CD4-positive, alpha-beta T cell treated with Interferon alpha-2 for 1 hour (primary cell): ENCODE results near the gene NBPF1.
"Not testable (repeated sequence)": the region's sequence is repeated elsewhere in the genome, so short reads cannot be mapped to it uniquely, and the experiment has no call there.

Experiments used
- DNase-seq, 2 donors: peaks; one replicate each; pipeline ENCODE4 v3.0.0-alpha.2; 2020 to 2022

The NBPF1 gene

GRCh38 chr1:16641159-16641975 lies 28.0 kb upstream of the NBPF1 start:
- not testable (repeated sequence) for DNase-seq

GRCh38 chr1:16639091-16640031 lies 26.0 kb upstream of the NBPF1 start:
- DNase-seq: not testable (repeated sequence)

- not testable (repeated sequence) for DNase-seq
Measured at GRCh38 chr1:16637941-16638778, 24.8 kb upstream of the NBPF1 start.

DNA sequence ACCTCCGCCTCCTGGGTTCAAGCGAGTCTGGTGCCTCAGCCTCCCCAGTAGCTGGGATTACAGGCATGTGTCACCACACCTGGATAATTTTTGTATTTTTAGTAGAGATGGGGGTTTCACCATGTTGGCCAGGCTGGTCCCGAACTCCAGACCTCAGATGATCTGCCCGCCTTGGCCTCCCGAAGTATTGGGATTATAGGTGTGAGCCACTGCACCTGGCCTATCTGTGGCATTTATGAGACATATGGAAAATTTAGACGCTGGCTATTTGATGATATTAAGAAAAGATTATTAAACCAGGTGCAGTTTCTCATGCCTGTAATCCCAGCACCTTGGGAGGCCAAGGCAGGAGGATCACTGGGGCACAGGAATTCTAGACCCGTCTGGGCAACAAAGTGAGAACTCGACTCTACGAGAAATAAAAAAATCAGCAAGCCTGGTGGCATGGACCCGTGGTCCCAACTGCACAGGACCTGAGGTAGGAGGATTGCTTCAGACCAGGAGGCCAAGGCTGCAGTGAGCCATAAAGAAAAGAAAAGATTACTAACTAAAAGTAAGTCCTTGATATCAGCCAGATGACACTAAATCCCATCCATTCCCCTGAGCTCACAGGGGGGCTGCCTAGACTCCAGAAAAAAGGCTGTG lies 23.3 kb upstream of the NBPF1 start:
- not testable (repeated sequence) for DNase-seq

GRCh38 chr1:16635959-16636358 lies 22.6 kb upstream of the NBPF1 start:
- not testable (repeated sequence) for DNase-seq

GRCh38 chr1:16633540-16634282 lies 20.3 kb upstream of the NBPF1 start:
- DNase-seq: not testable (repeated sequence)

DNA sequence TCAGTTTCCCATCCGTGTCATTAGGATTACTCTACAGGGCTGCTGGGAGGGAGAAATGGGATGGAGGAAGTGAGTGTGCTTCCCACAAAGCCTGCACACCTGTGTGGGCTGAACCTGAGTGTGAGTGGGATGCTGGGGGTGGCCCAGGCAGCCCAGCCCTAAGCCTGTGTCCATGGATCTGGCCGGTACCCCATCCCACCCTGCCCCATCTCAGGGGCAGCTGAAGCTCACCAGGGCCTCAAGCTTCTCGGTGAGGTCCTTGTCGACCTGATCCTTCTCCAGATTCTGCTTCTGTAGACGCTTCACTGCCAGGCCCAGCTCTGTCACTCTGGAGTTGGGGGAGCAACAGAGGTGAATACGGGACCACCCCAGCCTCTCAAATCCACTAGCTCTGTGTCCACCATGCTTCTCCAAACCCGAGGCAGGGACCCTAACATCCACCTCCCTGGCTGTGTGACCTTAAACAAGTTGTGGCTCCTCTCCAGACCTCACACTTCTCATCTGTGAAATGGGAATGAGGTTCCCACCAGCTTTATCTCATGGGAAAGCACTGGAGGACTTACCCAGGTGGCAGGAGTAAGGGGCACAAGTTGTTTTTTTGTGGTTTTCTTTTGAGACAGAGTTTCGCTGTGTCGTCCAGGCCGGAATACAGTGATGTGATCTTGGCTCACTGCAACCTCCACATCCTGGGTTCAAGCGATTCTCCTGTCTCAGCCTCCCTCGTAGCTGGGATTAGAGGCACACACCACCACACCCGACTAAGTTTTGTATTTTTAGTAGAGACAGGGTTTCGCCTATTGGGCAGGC lies 18.9 kb upstream of the NBPF1 start:
- not testable (repeated sequence) for DNase-seq

DNA sequence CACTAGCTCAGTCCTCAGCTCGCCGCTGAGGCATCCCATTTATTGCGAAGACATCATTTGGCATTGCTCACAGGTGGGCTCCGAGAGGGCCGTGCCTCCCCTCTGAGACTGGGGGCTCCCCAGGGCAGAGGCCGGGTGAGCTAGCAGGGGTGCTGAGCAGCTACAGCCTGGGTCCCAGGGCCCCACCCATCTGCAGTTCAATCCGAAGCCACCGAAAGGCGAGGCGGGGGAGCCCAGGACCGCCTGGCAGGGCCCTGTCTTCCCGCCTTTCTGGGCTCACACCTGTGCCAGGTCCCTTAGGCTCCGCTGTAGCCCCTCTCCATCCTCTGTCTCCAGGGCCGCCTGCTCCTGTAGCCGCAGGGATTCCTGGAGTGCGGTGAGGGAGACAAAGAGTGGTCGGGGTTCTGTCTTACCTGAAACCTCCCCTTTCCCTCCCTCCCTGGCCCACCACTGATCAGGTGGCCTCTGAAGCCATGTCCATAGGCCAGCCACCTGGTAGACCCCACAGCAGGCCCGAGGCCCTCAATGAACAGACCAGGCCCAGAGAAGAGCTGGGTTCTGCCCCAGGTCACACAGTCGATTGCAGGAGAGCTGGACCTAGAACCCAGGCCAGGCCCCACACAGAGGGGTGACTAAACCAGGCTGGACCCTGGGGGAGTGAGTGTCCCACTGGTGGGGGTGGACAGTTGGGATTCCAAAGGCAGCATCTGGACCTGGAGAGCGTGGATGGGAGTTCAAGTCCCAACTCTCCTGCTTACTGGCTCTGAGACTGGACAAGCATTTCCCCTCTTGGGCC lies 18.1 kb upstream of the NBPF1 start:
- DNase-seq: no peak

GRCh38 chr1:16630661-16631247 lies 17.4 kb upstream of the NBPF1 start:
- DNase-seq: no peak

GRCh38 chr1:16629916-16630530 lies 16.7 kb upstream of the NBPF1 start:
- DNase-seq: not testable (repeated sequence)

- DNase-seq: no peak
Measured at GRCh38 chr1:16628361-16629111, 15.2 kb upstream of the NBPF1 start.

DNA sequence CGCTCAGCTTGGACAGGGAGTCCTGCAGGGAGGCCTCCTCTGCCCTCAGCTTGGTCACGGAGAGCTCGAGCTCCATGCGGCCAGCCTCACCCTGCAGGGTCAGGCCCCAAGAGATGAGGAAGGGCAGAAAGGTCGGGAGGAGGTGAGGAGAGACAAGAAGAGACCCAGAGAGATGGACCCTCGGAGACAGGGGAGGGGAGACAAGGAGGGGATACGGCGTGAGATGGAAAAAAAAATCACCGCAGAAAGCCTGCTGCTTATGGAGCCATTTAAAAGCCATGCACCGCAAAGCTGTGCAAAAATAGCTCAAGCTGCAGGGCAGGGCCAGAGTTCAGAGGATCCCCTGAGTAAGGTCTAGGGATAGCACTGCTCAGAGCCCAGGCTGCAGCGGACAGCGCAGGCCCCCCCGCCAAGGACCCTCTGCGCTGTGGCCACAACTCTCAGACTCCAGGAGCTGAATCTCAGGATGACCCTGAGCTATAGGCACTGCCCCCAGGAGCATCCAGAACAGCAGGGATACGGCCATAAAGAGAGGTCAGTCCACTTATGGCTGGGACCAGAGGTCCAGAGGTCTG lies 13.1 kb upstream of the NBPF1 start:
- DNase-seq: not testable (repeated sequence)

DNA sequence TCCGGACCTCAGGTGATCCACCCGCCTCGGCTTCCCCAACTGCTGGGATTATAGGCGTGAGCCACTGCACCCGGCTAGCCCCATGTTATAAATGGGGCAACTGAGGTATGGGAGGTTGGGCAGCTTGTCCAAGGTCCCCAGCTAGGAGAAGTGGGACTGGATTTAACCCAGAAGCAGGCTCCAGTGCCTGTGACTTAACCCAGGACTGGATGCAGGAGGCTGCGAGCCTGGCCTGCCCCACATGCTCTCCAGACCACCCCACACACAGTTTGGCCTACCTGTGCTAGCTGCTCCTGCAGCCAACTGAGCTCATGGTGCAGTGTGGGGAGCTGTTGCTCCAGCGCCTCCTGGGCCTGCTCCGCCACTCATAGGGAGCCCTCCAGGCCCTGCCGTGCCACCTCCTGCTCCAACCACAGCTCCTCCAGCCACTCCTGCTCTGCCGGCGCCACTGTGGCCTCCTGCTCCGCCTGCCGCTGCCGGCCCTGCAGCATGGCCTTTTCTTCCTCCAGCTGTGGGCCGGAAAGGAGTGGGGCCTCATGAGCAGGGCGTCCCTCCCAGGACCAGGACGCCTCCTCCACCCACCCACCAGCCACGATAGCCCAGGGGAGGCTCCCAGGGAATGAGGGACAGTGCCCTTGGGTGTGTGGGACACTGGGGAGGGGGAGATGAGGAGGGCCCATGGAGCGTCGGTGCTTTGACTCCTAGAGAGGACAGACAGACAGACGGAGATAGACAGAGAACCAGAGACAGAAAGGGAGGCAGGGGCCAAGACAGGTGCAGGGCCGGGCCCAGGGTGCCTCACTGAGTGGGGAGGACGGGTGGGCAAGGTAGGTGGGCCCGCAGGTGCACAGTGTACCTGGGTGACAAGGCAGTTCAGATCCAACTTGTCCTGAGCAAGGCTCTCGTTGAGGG lies 12.4 kb upstream of the NBPF1 start:
- no peak for DNase-seq

GRCh38 chr1:16623812-16624719 lies 10.7 kb upstream of the NBPF1 start:
- DNase-seq: not testable (repeated sequence)

- not testable (repeated sequence) for DNase-seq
Measured at GRCh38 chr1:16623337-16623736, 10.0 kb upstream of the NBPF1 start.
